Epidermal melanocyte (primary cell): ENCODE measurements around the gene ANKEF1.
"Not testable (repeated sequence)": the region's sequence is repeated elsewhere in the genome, so short reads cannot be mapped to it uniquely, and the experiment has no call there.

Experiments
- DNase-seq: peaks from one replicate; pipeline ENCODE4 v3.0.0; 2011; ENCODE audit warnings: low spot score; ENCODE audit not compliant: insufficient read length

The ANKEF1 gene

GRCh38 chr20:10032269-10032668 lies 2.5 kb upstream of the ANKEF1 start:
- not testable (repeated sequence) for DNase-seq

- no peak for DNase-seq
Observed at GRCh38 chr20:10033905-10034650, 709 bp upstream of the ANKEF1 start.

GRCh38 chr20:10036321-10036720 lies 1.5 kb downstream of the ANKEF1 start:
- DNase-seq = not testable (repeated sequence)

GRCh38 chr20:10040070-10040975 lies 5.5 kb downstream of the ANKEF1 start:
- DNase-seq = no peak

GRCh38 chr20:10042086-10042485 lies 7.3 kb downstream of the ANKEF1 start:
- no peak for DNase-seq

- no peak for DNase-seq
Observed at GRCh38 chr20:10047427-10047826, 12.6 kb downstream of the ANKEF1 start.

GRCh38 chr20:10051185-10051584 lies 16.4 kb downstream of the ANKEF1 start:
- no peak for DNase-seq

GRCh38 chr20:10059006-10059405 lies 24.2 kb downstream of the ANKEF1 start:
- no peak for DNase-seq

GRCh38 chr20:10060226-10060625 lies 25.4 kb downstream of the ANKEF1 start:
- DNase-seq = peak; percentile 34

- DNase-seq = no peak
Observed at GRCh38 chr20:10061641-10062040, 26.9 kb downstream of the ANKEF1 start.

- DNase-seq = no peak
Observed at GRCh38 chr20:10063482-10063881, 28.7 kb downstream of the ANKEF1 start.

GRCh38 chr20:10064611-10065010 lies 29.8 kb downstream of the ANKEF1 start:
- no peak for DNase-seq

- DNase-seq = no peak
Observed at GRCh38 chr20:10065154-10065833, 30.5 kb downstream of the ANKEF1 start.

GRCh38 chr20:10067321-10067720 lies 32.5 kb downstream of the ANKEF1 start:
- no peak for DNase-seq

- no peak for DNase-seq
Observed at GRCh38 chr20:10074513-10074912, 39.7 kb downstream of the ANKEF1 start.

GRCh38 chr20:10075606-10076005 lies 40.8 kb downstream of the ANKEF1 start:
- DNase-seq = no peak

- no peak for DNase-seq
Observed at GRCh38 chr20:10076126-10077080, 41.6 kb downstream of the ANKEF1 start.

GRCh38 chr20:10077081-10077471 lies 42.3 kb downstream of the ANKEF1 start:
- DNase-seq = no peak

- DNase-seq = no peak
Observed at GRCh38 chr20:10077886-10078285, 43.1 kb downstream of the ANKEF1 start.

GRCh38 chr20:10078403-10078802 lies 43.6 kb downstream of the ANKEF1 start:
- no peak for DNase-seq

- DNase-seq = peak; percentile 27
Observed at GRCh38 chr20:10079964-10080363, 45.2 kb downstream of the ANKEF1 start.
